Measurements from ENCODE around the gene VAMP2.

- TF ChIP-seq CTCF (IDR thresholded peaks at IDR 0.05) (no peak), EZH2 (IDR thresholded peaks at IDR 0.05; ENCODE audit: borderline replicate concordance, insufficient read depth, low read depth, low read length, poor library complexity, severe bottlenecking) (no peak)
Observed at GRCh38 chr17:8188263-8188839, 25.6 kb upstream of the VAMP2 start.

Measured in B cell (primary cell).